NCI-H1694 treated with DMSO at 0.1 percent for 48 hours (cell line): Measurements from ENCODE around the gene RPUSD4.

ENCODE experiments used
- DNase-seq: peaks from one replicate; lab custom pipeline; 2025; lab: John Stamatoyannopoulos, UW

The RPUSD4 gene

GRCh38 chr11:126182787-126183445, 28.5 kb downstream of the RPUSD4 start:
- no peak for DNase-seq

DNA sequence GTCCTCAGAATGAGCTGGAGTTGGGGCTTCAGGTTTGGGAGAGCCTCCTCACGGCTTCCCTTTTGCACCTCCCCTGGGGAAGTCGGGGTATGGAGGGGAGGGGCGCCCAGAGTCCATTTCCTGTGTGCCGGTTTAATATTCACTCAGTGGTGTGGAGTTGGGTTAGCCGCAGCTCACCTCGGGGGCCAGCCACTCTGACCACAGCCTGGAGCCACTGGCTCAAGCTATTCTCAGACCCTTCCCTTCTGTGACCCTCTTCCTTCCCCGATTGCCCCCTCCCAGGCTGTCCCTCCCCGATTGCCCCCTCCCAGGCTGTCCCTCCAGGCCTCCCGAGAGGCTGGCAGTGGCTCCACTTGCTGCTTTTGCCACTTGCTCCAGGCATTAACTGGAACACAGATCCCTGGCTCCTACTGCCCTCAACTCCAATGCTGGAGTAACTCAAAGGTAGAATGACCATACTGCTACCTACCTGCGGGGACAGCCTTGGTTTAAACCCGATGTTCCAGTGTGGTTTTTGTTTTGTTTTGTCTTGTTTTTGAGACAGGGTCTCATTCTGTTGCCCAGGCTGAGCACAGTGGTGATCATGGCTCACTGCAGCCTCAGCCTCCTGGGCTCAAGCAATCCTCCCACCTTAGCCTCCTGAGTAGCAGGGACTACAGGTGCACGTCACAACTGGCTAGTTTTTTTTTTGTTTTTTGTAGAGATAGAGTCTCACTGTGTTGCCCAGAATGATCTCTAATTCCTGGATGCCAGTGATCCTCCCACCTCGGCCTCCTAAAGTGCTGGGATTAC, 29.3 kb downstream of the RPUSD4 start:
- DNase-seq, result no peak

- no peak for DNase-seq
Measured at GRCh38 chr11:126176853-126177470, 34.5 kb downstream of the RPUSD4 start.

DNA sequence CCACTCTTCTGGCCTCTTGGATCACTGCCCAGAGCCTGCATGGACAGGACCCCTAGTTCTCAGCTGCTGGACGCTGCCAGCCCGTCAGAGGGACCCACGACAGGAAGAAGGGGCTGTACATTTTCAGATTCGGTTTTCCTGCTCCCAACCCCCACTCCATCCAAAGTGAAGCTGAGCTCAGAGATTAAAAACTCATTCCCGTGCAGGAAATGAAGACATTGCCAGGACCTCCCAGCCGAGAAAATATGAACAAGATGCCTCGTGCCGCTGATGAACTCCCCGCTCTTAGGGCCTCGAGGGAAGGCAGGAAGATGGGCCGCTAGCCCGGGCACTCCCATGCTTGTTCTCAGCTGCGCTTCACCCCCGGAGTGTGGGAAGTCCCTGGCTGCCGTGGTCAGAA, 36.1 kb downstream of the RPUSD4 start:
- no peak for DNase-seq

GRCh38 chr11:126174816-126175215, 36.6 kb downstream of the RPUSD4 start:
- DNase-seq, result no peak

- no peak for DNase-seq
Measured at GRCh38 chr11:126173257-126173656, 38.2 kb downstream of the RPUSD4 start.

DNA sequence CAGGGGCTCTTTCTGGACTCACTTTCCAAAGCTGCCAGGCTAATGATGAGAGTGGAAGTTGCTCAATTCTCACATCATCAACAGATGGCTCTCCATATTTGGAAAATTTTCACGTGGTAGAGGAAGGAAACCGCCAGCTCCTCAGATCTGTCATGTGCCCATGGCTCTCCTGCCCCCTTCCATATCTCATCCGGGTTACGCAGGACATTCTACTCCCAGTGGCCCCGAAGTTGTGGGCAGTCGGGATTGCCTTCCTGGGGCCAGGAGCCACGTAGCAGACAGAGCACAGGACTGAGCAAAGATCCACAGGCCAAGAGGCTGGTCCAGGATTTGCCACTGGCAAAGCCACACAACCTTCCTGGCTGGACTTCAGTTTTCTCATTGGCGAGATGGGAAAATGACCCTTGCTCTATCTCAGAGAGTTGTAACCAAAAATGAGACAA, 38.8 kb downstream of the RPUSD4 start:
- DNase-seq, result no peak

DNA sequence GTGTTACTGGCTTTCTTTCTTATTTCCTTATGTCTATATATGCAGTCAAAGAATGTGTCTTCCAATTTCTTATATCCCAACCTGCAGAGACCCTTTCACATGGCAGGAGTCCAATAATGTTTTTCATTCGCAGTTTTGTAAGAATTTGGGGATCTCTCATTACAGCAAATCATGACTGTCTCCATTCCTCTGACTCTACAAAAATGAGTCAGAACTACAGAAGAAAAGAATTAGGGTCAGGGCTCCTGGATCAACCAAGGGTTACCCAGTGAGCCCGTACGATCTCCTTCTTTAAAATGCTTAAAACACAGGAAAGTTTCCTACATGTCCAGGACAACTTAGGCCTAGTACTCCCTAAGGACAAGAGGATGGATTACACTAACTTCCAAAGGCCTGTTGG, 42.2 kb downstream of the RPUSD4 start:
- DNase-seq, result no peak

GRCh38 chr11:126167488-126167887, 44.0 kb downstream of the RPUSD4 start:
- no peak for DNase-seq

DNA sequence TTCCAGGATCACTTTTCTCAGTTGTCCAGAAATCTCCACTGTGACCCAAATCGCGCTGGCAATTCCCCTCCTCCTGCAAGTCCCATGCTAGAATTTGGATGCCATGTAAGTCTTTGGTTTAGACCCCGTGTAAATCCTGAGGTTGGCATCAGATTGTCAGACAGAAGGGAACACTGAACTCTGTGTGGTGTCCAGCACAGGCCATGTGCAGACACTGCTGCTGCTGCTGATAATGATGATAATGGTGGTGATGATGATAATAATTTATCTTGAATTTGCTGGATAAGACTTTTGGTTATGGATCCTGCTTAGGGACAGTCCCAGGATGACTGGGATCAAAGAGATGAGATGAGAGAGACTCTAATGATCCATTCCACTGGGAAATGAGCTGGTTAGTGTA, 45.0 kb downstream of the RPUSD4 start:
- no peak for DNase-seq

DNA sequence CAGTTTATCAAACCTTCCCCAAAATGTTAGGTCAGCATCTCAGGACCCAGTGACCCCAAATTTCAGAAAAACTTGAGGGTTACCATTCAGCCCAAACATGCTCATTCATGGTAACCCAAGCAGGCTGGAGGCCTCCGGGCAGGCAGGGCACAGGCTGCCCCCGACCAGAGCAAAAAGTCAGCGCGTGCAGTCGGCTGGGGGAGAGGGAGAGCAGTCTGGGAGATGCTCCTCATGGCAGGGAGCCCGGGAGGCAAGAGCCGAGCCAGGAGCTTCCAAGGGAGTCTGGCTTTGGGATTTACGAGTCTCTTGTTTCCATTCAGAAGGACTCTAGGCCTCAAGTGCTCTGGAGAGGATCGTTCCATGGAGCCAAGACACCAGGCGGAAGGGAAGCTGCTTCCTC, 45.7 kb downstream of the RPUSD4 start:
- DNase-seq, result no peak

GRCh38 chr11:126165311-126165720, 46.1 kb downstream of the RPUSD4 start:
- DNase-seq, result no peak

DNA sequence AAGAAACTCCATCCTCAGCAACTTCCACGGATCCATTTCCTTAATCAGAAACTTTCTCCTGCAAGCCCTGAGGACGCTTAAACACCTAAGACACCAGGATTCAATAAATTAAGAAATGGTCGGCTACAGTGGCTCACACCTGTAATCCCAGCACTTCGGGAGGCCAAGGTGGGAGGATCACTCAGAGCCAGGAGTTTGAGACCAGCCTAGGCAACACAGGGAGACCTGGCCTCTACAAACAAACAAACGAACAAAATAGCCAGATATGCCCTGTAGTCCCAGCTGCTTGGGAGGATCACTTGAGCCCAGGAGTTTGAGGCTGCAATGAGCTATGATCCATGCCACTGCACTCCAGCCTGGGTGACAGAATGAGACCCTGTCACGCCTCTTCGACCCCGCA, 46.7 kb downstream of the RPUSD4 start:
- DNase-seq, result no peak

GRCh38 chr11:126163779-126164178, 47.7 kb downstream of the RPUSD4 start:
- DNase-seq, result no peak

DNA sequence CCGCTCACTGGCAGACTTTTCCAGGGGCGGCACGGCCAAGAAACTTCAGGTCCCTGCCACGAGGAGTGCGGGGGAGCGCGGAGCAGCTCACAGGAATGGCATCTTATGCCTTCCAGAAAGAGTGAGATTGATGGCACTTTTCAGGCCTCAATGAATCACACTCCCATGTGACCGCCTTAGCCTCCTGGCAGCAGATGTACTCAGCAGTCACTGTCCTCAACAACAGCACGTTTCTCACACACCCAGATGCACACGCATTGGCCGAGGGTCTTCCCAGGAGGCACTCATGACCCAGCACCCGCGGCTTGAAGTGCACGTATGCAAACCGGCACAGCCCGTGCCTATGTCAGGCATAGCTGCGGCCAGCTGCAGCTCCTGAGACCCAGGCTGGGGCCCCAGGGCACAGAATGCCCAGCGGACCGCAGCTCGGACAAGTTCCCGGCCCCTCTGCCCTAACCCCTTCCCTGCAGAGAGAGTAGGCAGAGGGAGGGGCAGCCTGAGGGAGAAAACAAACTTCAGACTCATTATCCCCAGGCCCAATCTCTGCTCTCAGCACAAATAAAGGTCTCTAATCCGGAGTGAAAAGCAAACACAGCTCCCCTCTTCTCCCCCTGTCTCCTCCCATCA, 48.3 kb downstream of the RPUSD4 start:
- DNase-seq, result no peak

GRCh38 chr11:126162306-126163030, 49.0 kb downstream of the RPUSD4 start:
- no peak for DNase-seq

- no peak for DNase-seq
Measured at GRCh38 chr11:126161023-126161391, 50.4 kb downstream of the RPUSD4 start.

DNA sequence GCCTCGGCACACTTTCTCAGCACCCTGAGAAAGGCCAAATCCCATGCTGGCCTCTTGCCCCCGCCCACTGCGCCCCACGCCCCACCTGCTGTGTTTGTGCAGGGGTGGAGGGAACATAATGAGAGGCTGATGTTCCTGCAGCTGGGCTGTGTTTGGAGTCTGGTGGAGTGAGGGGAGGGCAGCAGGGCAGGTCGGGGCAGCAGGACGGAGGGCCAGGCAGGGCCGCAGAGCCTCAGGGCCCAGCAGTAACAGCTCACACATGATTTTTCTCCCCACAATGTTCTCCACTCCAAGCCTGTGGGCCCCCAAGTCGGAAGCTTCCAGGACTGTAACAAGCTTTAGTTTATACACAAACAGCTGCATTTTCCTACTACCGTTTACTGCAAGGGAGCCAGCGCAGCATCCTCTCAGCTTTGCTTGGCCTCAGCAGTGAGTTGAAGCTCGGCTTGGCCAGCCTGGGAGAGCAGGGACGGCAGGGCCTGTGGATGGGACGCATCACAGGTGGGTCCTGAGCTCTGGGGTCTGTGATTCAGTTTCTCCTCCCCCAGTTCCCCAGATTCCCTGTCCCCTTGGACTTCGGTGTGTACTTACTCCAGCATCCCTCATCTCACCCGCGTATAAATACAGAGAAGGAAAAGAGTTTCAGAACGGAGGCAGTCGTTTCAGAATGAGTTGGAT, 51.0 kb downstream of the RPUSD4 start:
- no peak for DNase-seq

DNA sequence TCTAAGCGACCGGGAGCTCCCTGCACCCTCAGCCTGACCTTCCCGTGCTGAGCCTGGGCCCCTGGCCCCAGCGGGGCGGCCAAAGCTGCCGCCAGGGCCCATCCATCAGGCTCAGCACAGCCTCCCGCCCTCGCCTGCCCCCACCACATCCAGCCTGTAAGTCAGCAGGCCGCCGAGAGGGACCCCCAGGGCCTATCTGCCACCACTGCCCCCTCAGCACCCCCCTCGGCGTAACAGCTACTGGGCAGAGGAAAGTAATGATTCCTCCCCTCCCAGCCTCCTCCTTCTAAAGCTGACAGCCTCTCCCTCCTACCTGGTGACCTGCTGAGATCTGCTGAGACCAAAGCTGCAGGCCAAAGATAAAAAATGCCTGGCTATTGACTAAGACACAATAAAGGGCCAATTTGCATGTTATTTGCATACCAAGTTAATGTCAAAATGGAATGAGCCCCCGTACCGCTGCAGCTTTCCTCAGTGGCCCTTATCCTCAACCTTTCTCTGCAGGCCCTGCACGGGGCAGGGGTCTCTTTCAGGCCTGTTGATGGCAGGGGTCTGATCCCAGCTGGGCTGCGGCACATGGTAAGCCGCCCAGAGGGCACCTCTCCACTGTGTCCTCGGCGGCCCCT, 51.6 kb downstream of the RPUSD4 start:
- DNase-seq, result no peak

DNA sequence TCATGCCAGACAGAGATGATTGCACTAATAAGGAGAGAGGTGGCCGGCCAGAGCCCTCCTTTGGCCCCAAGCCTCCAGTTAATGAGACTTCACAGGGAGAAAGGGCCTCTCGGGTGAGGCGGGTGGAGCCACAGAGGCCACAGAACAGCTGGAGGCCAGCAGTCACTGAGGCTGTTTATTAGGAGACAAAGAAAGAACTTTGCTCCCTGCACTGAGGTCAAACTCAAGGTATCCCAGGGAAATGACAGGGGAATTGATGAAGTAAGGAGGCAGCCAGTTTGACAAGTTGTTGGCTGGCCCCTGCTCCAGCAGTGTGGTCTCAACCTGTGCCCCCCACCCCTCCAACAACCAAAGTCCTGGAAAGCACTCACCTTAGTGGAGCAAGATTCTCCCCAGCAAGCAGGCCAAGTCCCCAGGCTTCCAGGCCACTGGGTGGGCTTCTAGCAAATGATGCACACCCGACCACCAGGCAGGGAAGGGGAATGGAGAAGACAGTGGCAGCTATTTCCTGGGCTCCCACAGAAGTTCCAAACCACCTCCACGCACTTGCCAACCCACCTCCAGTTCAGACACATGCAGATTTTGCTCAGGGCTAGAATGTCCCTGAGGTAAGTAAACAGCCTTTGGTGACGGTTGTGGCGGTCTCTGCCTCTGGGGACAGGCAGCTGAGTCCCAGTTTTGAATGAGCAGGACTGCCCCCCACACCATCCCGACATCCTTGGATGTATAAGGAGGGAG, 53.2 kb downstream of the RPUSD4 start:
- DNase-seq, result no peak
